Hepatocyte (in vitro differentiated cells): Measurements from ENCODE around the gene ARPC1B. TPM values are rescaled to one million over a fixed set of nuclear protein-coding genes. Genes with fewer than 3 reads are reported as not detected.

Experiments
- DNase-seq: peaks from one replicate; pipeline ENCODE4 v3.0.0-alpha.2; 2016; ENCODE audit warnings: low spot score
- H2AFZ ChIP-seq: fragments of 200-600 bp; sonication (generic); 2 replicates; pipeline ENCODE4 v1.6.0; 2016; ENCODE audit warnings: antibody characterized with exemption, mild to moderate bottlenecking
- H3K27ac ChIP-seq: fragments of 200-600 bp; sonication (generic); 2 replicates; pipeline ENCODE4 v1.5.1; 2016; ENCODE audit warnings: mild to moderate bottlenecking
- H3K27me3 ChIP-seq: fragments of 200-600 bp; sonication (generic); 2 replicates; pipeline ENCODE4 v1.6.1; 2016
- H3K36me3 ChIP-seq: fragments of 200-600 bp; sonication (generic); replicated peaks from 2 replicates; pipeline ENCODE4 v1.5.1; 2016; ENCODE audit warnings: low read depth; ENCODE audit not compliant: insufficient read depth
- H3K4me1 ChIP-seq: fragments of 200-600 bp; sonication (generic); 2 replicates; pipeline ENCODE4 v1.5.1; 2016; ENCODE audit warnings: mild to moderate bottlenecking, moderate library complexity; ENCODE audit not compliant: insufficient read depth
- H3K4me2 ChIP-seq: fragments of 200-600 bp; sonication (generic); 2 replicates; pipeline ENCODE4 v1.6.0; 2016
- H3K4me3 ChIP-seq: fragments of 200-600 bp; sonication (generic); 2 replicates; pipeline ENCODE4 v1.5.1; 2016; ENCODE audit warnings: mild to moderate bottlenecking
- H3K79me2 ChIP-seq: fragments of 200-600 bp; sonication (generic); 2 replicates; pipeline ENCODE4 v1.6.0; 2017; ENCODE audit warnings: mild to moderate bottlenecking
- H3K9me2 ChIP-seq: fragments of 200-600 bp; sonication (generic); replicated peaks from 2 replicates; pipeline ENCODE4 v1.6.0; 2017; ENCODE audit warnings: mild to moderate bottlenecking; ENCODE audit not compliant: insufficient read depth
- H3K9me3 ChIP-seq: fragments of 200-600 bp; sonication (generic); 2 replicates; pipeline ENCODE4 v1.5.1; 2016; ENCODE audit warnings: low read depth, mild to moderate bottlenecking
- H4K20me1 ChIP-seq: fragments of 200-600 bp; sonication (generic); 2 replicates; pipeline ENCODE4 v1.6.0; 2016; ENCODE audit warnings: mild to moderate bottlenecking; ENCODE audit not compliant: insufficient read depth, poor library complexity, severe bottlenecking
- CTCF ChIP-seq: fragments of 200-600 bp; sonication (generic); IDR thresholded peaks from 2 replicates; pipeline ENCODE4 v1.5.1; 2016; ENCODE audit warnings: antibody characterized with exemption, mild to moderate bottlenecking; ENCODE audit not compliant: poor library complexity
- EZH2 ChIP-seq: fragments of 200-600 bp; sonication (generic); IDR thresholded peaks from 2 replicates; pipeline ENCODE4 v1.6.1; 2016; ENCODE audit warnings: antibody characterized with exemption, mild to moderate bottlenecking, borderline replicate concordance
- EZH2phosphoT487 ChIP-seq: fragments of 200-600 bp; sonication (generic); IDR thresholded peaks from one replicate; pipeline ENCODE4 v1.6.1; 2018; ENCODE audit warnings: antibody characterized with exemption, mild to moderate bottlenecking, low read depth, moderate library complexity; ENCODE audit not compliant: unreplicated experiment, severe bottlenecking
- WGBS: methylation state at CpG from one replicate; pipeline ENCODE4 v1.1.6; 2016; ENCODE audit warnings: low lambda C conversion rate; ENCODE audit errors: missing lambda C conversion rate; 5-methylcytosine and 5-hydroxymethylcytosine counted together
- polyA plus RNA-seq: library from polyadenylated mRNA; unstranded; fragments of >200 nt; fragmentation: Nextera tagmentation; extraction: Ambion mirVana; gene quantifications from 2 replicates; pipeline ENCODE4 v1.2.1, GENCODE V29; 2016
- total RNA-seq: library from RNA; depleted of rRNA; stranded (reverse); fragments of >200 nt; gene quantifications from 2 replicates; pipeline ENCODE4 v1.2.3, GENCODE V29; 2014

Gene ARPC1B
- total and polyA plus RNA-seq, 2 experiments from 2014 or later = 153 to 205 TPM

DNA sequence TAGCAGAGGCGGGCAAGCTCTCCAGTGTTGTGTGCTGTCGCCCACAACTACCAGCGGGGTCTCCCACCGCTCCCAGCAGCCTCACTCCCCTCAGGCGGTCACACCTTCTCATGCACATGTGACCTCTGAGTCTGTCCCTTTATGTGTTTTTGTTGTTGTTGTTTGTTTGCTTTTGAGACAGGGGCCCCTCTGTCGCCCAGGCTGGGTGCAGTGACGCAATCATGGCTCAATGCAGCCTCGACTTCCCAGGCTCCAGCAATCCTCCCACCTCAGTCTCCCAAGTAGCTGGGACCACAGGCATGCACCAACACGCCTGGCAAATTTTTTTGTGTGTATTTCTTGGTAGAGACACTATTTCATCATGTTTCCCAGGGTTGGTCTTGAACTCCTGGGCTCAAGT is 65.7 kb downstream of the ARPC1B start:
- no peak for DNase-seq
- H2AFZ ChIP-seq = no peak overlapping the region
- no peak overlapping the region for H3K4me3 ChIP-seq
- whole genome bisulfite sequencing = 74% methylated on average over 9 of the region's 9 CpGs
- no peaks in the 10 kb centered on the region for H3K36me3 ChIP-seq
- H3K4me2 ChIP-seq = peak overlapping the region; percentile 90
- H3K79me2 ChIP-seq = peaks cover 71% of the 10 kb centered on the region
- H3K9me3 ChIP-seq = no peaks in the 10 kb centered on the region
- H4K20me1 ChIP-seq = peaks cover 6% of the 10 kb centered on the region
- H3K9me2 ChIP-seq = no peaks in the 10 kb centered on the region
- TF ChIP-seq CTCF = no peak
- TF ChIP-seq EZH2 = no peak
- TF ChIP-seq EZH2phosphoT487 = no peak
- H3K27me3 ChIP-seq = no peaks in the 10 kb centered on the region
- no peak overlapping the region for H3K27ac ChIP-seq
- peaks cover 10% of the 10 kb centered on the region for H3K4me1 ChIP-seq

Other genes starting within 250 kb of the ARPC1B start
- gene SMURF1, start 230.6 kb upstream of the ARPC1B start, total RNA-seq = 20.2 and 21.7 TPM in 2 replicates
- 12.4 and 13.4 TPM in 2 replicates for gene SMURF1, start 230.6 kb upstream of the ARPC1B start, polyA plus RNA-seq
- gene KPNA7, start 166.6 kb upstream of the ARPC1B start, total RNA-seq = 0.17 and 0.52 TPM in 2 replicates
- gene KPNA7, start 166.6 kb upstream of the ARPC1B start, polyA plus RNA-seq = 0.66 and 0.76 TPM in 2 replicates
- 0.13 TPM in 1 of 2 replicates, not detected in the other for gene MYH16, start 101.9 kb upstream of the ARPC1B start, total RNA-seq
- not detected in 2 replicates for gene MYH16, start 101.9 kb upstream of the ARPC1B start, polyA plus RNA-seq
- gene ARPC1A, start 48.8 kb upstream of the ARPC1B start, total RNA-seq = 158 and 166 TPM in 2 replicates
- gene ARPC1A, start 48.8 kb upstream of the ARPC1B start, polyA plus RNA-seq = 190 and 194 TPM in 2 replicates
- gene PDAP1, start 33.9 kb downstream of the ARPC1B start, total RNA-seq = 93.9 and 110 TPM in 2 replicates
- 52.6 and 76.5 TPM in 2 replicates for gene PDAP1, start 33.9 kb downstream of the ARPC1B start, polyA plus RNA-seq
- gene BUD31, start 34.2 kb downstream of the ARPC1B start, total RNA-seq = 77.5 and 87.7 TPM in 2 replicates
- 233 and 235 TPM in 2 replicates for gene BUD31, start 34.2 kb downstream of the ARPC1B start, polyA plus RNA-seq
- gene PTCD1, start 64.1 kb downstream of the ARPC1B start, total RNA-seq = 9.2 and 11.3 TPM in 2 replicates
- 7.0 and 10.8 TPM in 2 replicates for gene PTCD1, start 64.1 kb downstream of the ARPC1B start, polyA plus RNA-seq
- 25.3 and 37.6 TPM in 2 replicates for gene CPSF4, start 64.2 kb downstream of the ARPC1B start, total RNA-seq
- 35.1 and 41.1 TPM in 2 replicates for gene CPSF4, start 64.2 kb downstream of the ARPC1B start, polyA plus RNA-seq
- 2,783 and 3,615 TPM in 2 replicates for gene ATP5MF, start 91.4 kb downstream of the ARPC1B start, total RNA-seq
- 785 and 822 TPM in 2 replicates for gene ATP5MF, start 91.4 kb downstream of the ARPC1B start, polyA plus RNA-seq
- 7.0 and 11.3 TPM in 2 replicates for gene ZNF789, start 98.2 kb downstream of the ARPC1B start, total RNA-seq
- gene ZNF789, start 98.2 kb downstream of the ARPC1B start, polyA plus RNA-seq = 5.5 and 8.1 TPM in 2 replicates
- gene ZNF394, start 125.6 kb downstream of the ARPC1B start, total RNA-seq = 19.4 and 23.8 TPM in 2 replicates
- 17.2 and 18.4 TPM in 2 replicates for gene ZNF394, start 125.6 kb downstream of the ARPC1B start, polyA plus RNA-seq
- 10.6 and 11.3 TPM in 2 replicates for gene ZKSCAN5, start 129.9 kb downstream of the ARPC1B start, total RNA-seq
- 6.2 and 6.9 TPM in 2 replicates for gene ZKSCAN5, start 129.9 kb downstream of the ARPC1B start, polyA plus RNA-seq
- 6.3 and 7.2 TPM in 2 replicates for gene FAM200A, start 177.4 kb downstream of the ARPC1B start, total RNA-seq
- gene FAM200A, start 177.4 kb downstream of the ARPC1B start, polyA plus RNA-seq = 3.7 and 4.4 TPM in 2 replicates
- gene ZNF655, start 183.9 kb downstream of the ARPC1B start, total RNA-seq = 69.6 and 76.3 TPM in 2 replicates
- gene ZNF655, start 183.9 kb downstream of the ARPC1B start, polyA plus RNA-seq = 39.4 and 48.8 TPM in 2 replicates
- gene TMEM225B, start 223.5 kb downstream of the ARPC1B start, total RNA-seq = 0.20 and 0.24 TPM in 2 replicates
- 0.12 and 1.8 TPM in 2 replicates for gene TMEM225B, start 223.5 kb downstream of the ARPC1B start, polyA plus RNA-seq
- gene ZSCAN25, start 242.2 kb downstream of the ARPC1B start, total RNA-seq = 11.4 and 18.8 TPM in 2 replicates
- 8.4 and 11.4 TPM in 2 replicates for gene ZSCAN25, start 242.2 kb downstream of the ARPC1B start, polyA plus RNA-seq